HEK293T (cell line): Measurements from ENCODE around the gene TEF.

ENCODE experiments used
- BHLHE40 ChIP-seq: fragments of 450-650 bp; IDR thresholded peaks from 2 replicates; pipeline ENCODE4 v1.6.1; 2016; ENCODE audit warnings: mild to moderate bottlenecking, moderate library complexity, borderline replicate concordance
- FOXK2 ChIP-seq: fragments of 450-650 bp; IDR thresholded peaks from 2 replicates; pipeline ENCODE4 v1.6.1; 2016; ENCODE audit warnings: mild to moderate bottlenecking
- FOXM1 ChIP-seq: fragments of 450-650 bp; IDR thresholded peaks from 2 replicates; pipeline ENCODE4 v1.6.1; 2017; ENCODE audit warnings: mild to moderate bottlenecking, borderline replicate concordance
- NFRKB ChIP-seq: fragments of 450-650 bp; IDR thresholded peaks from 2 replicates; pipeline ENCODE4 v1.6.1; 2016; ENCODE audit warnings: mild to moderate bottlenecking, moderate library complexity
- SP1 ChIP-seq: fragments of 450-650 bp; IDR thresholded peaks from 2 replicates; pipeline ENCODE4 v1.6.1; 2017
- TARDBP ChIP-seq: fragments of 450-650 bp; IDR thresholded peaks from 2 replicates; pipeline ENCODE4 v1.6.1; 2016
- ZNF384 ChIP-seq: fragments of 450-650 bp; IDR thresholded peaks from 2 replicates; pipeline ENCODE4 v1.6.1; 2016
- TF ChIP-seq, protein P1 (sequence below): fragments of 450-650 bp; IDR thresholded peaks from 2 replicates; pipeline ENCODE4 v1.6.1; 2016

DNA sequence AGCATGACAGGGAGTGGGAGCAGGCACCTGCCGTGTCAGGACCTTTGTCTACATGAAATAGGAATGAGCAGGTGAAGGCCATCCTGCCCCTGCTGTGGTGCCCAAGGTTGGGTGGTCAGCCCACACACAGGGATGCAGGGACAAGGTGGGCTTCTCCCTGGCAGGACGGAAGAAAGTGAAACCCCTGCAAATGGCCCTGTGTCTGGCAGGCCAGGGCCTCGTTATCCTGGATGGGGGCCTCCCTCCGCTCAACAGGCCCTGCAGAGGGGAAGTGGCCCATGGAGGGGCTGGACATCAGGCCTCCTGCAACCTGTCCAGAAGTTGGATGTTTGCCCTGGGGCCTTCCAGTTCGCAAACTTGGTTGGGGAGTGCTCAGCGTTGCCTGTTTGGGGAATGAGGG lies 49.9 kb downstream of the TEF start:
- TF ChIP-seq FOXM1 (no peak), FOXK2 (no peak), NFRKB (no peak), TARDBP (no peak), BHLHE40 (no peak), SP1 (no peak), ZNF384 (no peak)
- TF ChIP-seq, protein P1, sequence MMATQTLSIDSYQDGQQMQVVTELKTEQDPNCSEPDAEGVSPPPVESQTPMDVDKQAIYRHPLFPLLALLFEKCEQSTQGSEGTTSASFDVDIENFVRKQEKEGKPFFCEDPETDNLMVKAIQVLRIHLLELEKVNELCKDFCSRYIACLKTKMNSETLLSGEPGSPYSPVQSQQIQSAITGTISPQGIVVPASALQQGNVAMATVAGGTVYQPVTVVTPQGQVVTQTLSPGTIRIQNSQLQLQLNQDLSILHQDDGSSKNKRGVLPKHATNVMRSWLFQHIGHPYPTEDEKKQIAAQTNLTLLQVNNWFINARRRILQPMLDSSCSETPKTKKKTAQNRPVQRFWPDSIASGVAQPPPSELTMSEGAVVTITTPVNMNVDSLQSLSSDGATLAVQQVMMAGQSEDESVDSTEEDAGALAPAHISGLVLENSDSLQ, result no peak
